Endothelial cell of umbilical vein (primary cell): ENCODE data around the gene CARD8. TPM values are rescaled to one million over a fixed set of nuclear protein-coding genes. Genes with fewer than 3 reads are reported as not detected.

ENCODE experiments used
- BruUV-seq: library from RNA; stranded (reverse); fragments of 400-500 nt; replicated peaks from 2 replicates; lab custom pipeline; 2021; lab: Mats Ljungman, UMichigan
- CTCF ChIA-PET: fragments of 300-600, 350-600 bp; sonication (Branson Sonifier 250); formaldehyde crosslinking; loops from one replicate; lab custom pipeline; 2021; ENCODE audit warnings: antibody characterized with exemption, inconsistent platforms; lab: Charles Lee
- POLR2A ChIA-PET: fragments of 300-600, 350-600 bp; sonication (Branson Sonifier 250); formaldehyde crosslinking; loops from one replicate; lab custom pipeline; 2021; ENCODE audit warnings: antibody characterized with exemption, inconsistent platforms; lab: Charles Lee
- DNase-seq: peaks from one replicate; pipeline ENCODE4 v3.0.0-alpha.2; 2011; ENCODE audit warnings: low read depth, low spot score
- FAIRE-seq: peaks from 2 replicates; lab custom pipeline; 2011; peaks lifted over from hg19 to GRCh38; lab: Jason Lieb, UNC
- H2AFZ ChIP-seq: 2 replicates; pipeline ENCODE4 v1.6.0; 2012; ENCODE audit warnings: low read depth, low read length, control low read depth, inconsistent platforms
- H3K27ac ChIP-seq: 2 replicates; pipeline ENCODE4 v1.5.1; 2011; ENCODE audit warnings: low read depth, mild to moderate bottlenecking, control low read depth, low read length, moderate library complexity; ENCODE audit not compliant: insufficient read depth
- H3K27me3 ChIP-seq, 2 experiments: 2 replicates each; pipeline versions ENCODE4 v1.6.0 to v1.6.1; 2011; ENCODE audit warnings: low read length in 2 of 2, mixed read lengths in 1 of 2; ENCODE audit not compliant: control insufficient read depth in 2 of 2, insufficient read depth in 2 of 2
- H3K36me3 ChIP-seq, 2 experiments: 2 replicates in 1 of 2; 3 replicates in 1 of 2; pipeline ENCODE4 v1.5.1; 2011; ENCODE audit warnings: low read length in 2 of 2, mild to moderate bottlenecking in 1 of 2, moderate library complexity in 1 of 2; ENCODE audit not compliant: control insufficient read depth in 2 of 2, insufficient read depth in 2 of 2; ENCODE audit errors: extremely low read depth in 1 of 2
- H3K4me1 ChIP-seq: 3 replicates; pipeline ENCODE4 v1.5.1; 2011; ENCODE audit warnings: mild to moderate bottlenecking, low read length; ENCODE audit not compliant: control insufficient read depth, insufficient read depth; ENCODE audit errors: extremely low read depth
- H3K4me2 ChIP-seq: 2 replicates; pipeline ENCODE4 v1.6.1; 2011; ENCODE audit warnings: low read length, control low read depth, mixed read lengths; ENCODE audit not compliant: insufficient read depth
- H3K4me3 ChIP-seq, 3 experiments: fragments of 200-600 bp in 1 of 3; sonication (generic), shearing (Covaris generic) in 1 of 3; replicated peaks in 1 of 3; 2 replicates each; pipeline ENCODE4 v1.5.1; 2011 to 2016; ENCODE audit warnings: control low read depth in 3 of 3, low read length in 3 of 3, mild to moderate bottlenecking in 2 of 3, inconsistent platforms in 1 of 3, low read depth in 1 of 3, moderate library complexity in 1 of 3; ENCODE audit not compliant: insufficient read depth in 1 of 3
- H3K79me2 ChIP-seq: 2 replicates; pipeline ENCODE4 v1.6.0; 2012; ENCODE audit warnings: low read length, inconsistent platforms; ENCODE audit not compliant: control insufficient read depth, insufficient read depth
- H3K9ac ChIP-seq: replicated peaks from 2 replicates; pipeline ENCODE3; 2011; ENCODE audit warnings: low read length, control low read depth; ENCODE audit not compliant: insufficient read depth; ENCODE audit errors: extremely low read depth
- H3K9me1 ChIP-seq: replicated peaks from 3 replicates; pipeline ENCODE4 v1.6.0; 2011; ENCODE audit warnings: mild to moderate bottlenecking, low read length; ENCODE audit not compliant: control insufficient read depth, insufficient read depth; ENCODE audit errors: extremely low read depth
- H3K9me3 ChIP-seq: replicated peaks from 2 replicates; pipeline ENCODE4 v1.5.1; 2012; ENCODE audit warnings: low read length, inconsistent platforms; ENCODE audit not compliant: control insufficient read depth, insufficient read depth
- H4K20me1 ChIP-seq: replicated peaks from 2 replicates; pipeline ENCODE3; 2011; ENCODE audit warnings: mild to moderate bottlenecking, low read length; ENCODE audit not compliant: control insufficient read depth, insufficient read depth; ENCODE audit errors: extremely low read depth
- EZH2 ChIP-seq: IDR thresholded peaks from 2 replicates; pipeline ENCODE4 v1.6.1; 2012; ENCODE audit warnings: borderline replicate concordance, low read depth, mild to moderate bottlenecking, moderate library complexity, low read length, inconsistent platforms; ENCODE audit not compliant: severe bottlenecking
- FOS ChIP-seq: IDR thresholded peaks from 2 replicates; pipeline ENCODE4 v1.6.1; 2011; ENCODE audit warnings: mild to moderate bottlenecking, low read length, moderate library complexity, borderline replicate concordance; ENCODE audit not compliant: insufficient read depth
- JUN ChIP-seq: IDR thresholded peaks from 2 replicates; pipeline ENCODE4 v1.6.1; 2011; ENCODE audit warnings: borderline replicate concordance, low read depth; ENCODE audit not compliant: insufficient read length, insufficient read depth
- MYC ChIP-seq: IDR thresholded peaks from one replicate; pipeline ENCODE4 v1.6.1; 2011; ENCODE audit warnings: mild to moderate bottlenecking, low read depth, low read length
- POLR2A ChIP-seq: IDR thresholded peaks from 2 replicates; pipeline ENCODE4 v1.6.1; 2012; ENCODE audit warnings: low read depth, mild to moderate bottlenecking, control low read depth, low read length
- POLR2AphosphoS5 ChIP-seq: IDR thresholded peaks from 2 replicates; pipeline ENCODE4 v1.6.1; 2012; ENCODE audit warnings: low read depth, mild to moderate bottlenecking, control low read depth, low read length, moderate library complexity; ENCODE audit not compliant: insufficient read depth
- dilution Hi-C: fragments of 300-500 bp; cut with MboI; formaldehyde crosslinking; loops from one replicate; pipeline ENCODE4 v1.15.0; 2019; ENCODE audit warnings: low sequenced_read_pairs; ENCODE audit not compliant: extremely low pct_ligation_motif_present
- intact Hi-C: fragments of 100-400 bp; cut with micrococcal nuclease; formaldehyde crosslinking; loops from one replicate; pipeline ENCODE4 v1.10.0; 2022
- polyA plus RNA-seq, 4 experiments: library from polyadenylated mRNA; depleted of rRNA in 3 of 4; stranded (reverse) in 3 of 4; unstranded in 1 of 4; fragments of >200 nt; gene quantifications; 2 replicates each; pipeline versions ENCODE4 v1.2.1 to v1.2.3, GENCODE V29; 2011 to 2012; ENCODE audit warnings: missing spikeins in 1 of 4
- total RNA-seq: library from RNA; stranded (reverse); gene quantifications from 2 replicates; pipeline ENCODE4 v1.2.3, GENCODE V29; 2021
- TF ChIP-seq, protein P1 (sequence below), 2 donors: IDR thresholded peaks; 1 replicate in 1 of 2; 2 replicates in 1 of 2; pipeline ENCODE4 v1.5.1; 2011; ENCODE audit warnings: low read length in 2 of 2, mild to moderate bottlenecking in 2 of 2, moderate library complexity in 2 of 2, control low read depth in 1 of 2, inconsistent platforms in 1 of 2, low read depth in 1 of 2; ENCODE audit not compliant: insufficient read depth in 1 of 2; ENCODE audit errors: extremely low read depth in 1 of 2
- TF ChIP-seq, protein P2 (sequence below): IDR thresholded peaks from 2 replicates; pipeline ENCODE4 v1.6.1; 2011; ENCODE audit not compliant: insufficient read depth, insufficient read length

The CARD8 gene
- total and polyA plus RNA-seq, 2 donors (not counting 3 experiments of a cell fraction or from before 2014, with no cell fraction given) = 64.6 to 123 TPM

DNA sequence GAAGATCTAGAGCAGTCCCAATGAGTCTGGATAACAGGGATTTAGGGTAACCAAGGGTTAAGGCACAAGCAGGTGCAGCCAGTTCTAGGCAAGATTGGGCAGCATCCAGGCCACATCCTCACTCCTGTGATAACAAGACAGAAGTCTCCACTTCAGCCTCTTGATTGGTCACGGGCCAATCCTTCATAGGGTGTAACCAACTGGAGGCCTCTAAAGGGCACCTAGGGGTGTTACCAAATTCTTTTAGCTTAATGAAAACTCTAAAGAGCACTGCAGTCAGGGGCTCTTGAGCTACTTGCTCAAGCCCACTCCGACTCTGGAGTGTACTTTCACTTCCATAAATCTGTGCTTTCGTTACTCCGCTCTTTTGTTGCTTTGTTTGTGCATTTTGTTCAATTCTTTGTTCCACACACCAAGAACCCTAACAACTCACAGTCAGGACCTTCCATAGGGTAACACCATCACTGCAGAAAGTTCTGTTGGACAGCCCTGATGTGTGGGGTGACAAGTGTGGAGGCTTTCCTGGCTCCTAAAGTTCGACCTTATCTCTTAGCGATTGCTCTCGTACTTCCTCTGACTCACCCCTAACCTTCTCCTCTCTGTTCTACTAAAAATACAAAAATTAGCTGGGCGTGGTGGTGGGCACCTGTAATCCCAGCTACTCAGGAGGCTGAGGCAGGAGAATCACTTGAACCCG is 49.2 kb downstream of the CARD8 start:
- dilution Hi-C loops (no loop called here), intact Hi-C loops (no loop called here)
- no peaks in the 10 kb centered on the region for H3K27me3 ChIP-seq
- H3K36me3 ChIP-seq = peaks cover 2 to 3% of the 10 kb centered on the region in 2 experiments
- H3K4me1 ChIP-seq = peaks cover 45% of the 10 kb centered on the region
- no peak overlapping the region for H3K27ac ChIP-seq
- POLR2A ChIA-PET = no interaction called here
- no peak overlapping the region for H3K4me3 ChIP-seq
- H2AFZ ChIP-seq = no peak overlapping the region
- CTCF ChIA-PET = interaction anchor here (1.8 to 6.4 kb wide), 2 partner anchors 8 to 53 kb away, joined by 4 to 43 read pairs; no protein-coding TSS in a partner anchor
- H3K9ac ChIP-seq = no peak overlapping the region
- TF ChIP-seq POLR2AphosphoS5 (peak; percentile 40), FOS (no peak)
- no peak for DNase-seq
- H4K20me1 ChIP-seq = no peaks in the 10 kb centered on the region
- no peak overlapping the region for H3K4me2 ChIP-seq
- H3K79me2 ChIP-seq = peaks cover 4% of the 10 kb centered on the region
- no peak for FAIRE-seq
- H3K9me1 ChIP-seq = no peaks in the 10 kb centered on the region
- no peaks in the 10 kb centered on the region for H3K9me3 ChIP-seq
- BruUV-seq = no TSS peak

DNA sequence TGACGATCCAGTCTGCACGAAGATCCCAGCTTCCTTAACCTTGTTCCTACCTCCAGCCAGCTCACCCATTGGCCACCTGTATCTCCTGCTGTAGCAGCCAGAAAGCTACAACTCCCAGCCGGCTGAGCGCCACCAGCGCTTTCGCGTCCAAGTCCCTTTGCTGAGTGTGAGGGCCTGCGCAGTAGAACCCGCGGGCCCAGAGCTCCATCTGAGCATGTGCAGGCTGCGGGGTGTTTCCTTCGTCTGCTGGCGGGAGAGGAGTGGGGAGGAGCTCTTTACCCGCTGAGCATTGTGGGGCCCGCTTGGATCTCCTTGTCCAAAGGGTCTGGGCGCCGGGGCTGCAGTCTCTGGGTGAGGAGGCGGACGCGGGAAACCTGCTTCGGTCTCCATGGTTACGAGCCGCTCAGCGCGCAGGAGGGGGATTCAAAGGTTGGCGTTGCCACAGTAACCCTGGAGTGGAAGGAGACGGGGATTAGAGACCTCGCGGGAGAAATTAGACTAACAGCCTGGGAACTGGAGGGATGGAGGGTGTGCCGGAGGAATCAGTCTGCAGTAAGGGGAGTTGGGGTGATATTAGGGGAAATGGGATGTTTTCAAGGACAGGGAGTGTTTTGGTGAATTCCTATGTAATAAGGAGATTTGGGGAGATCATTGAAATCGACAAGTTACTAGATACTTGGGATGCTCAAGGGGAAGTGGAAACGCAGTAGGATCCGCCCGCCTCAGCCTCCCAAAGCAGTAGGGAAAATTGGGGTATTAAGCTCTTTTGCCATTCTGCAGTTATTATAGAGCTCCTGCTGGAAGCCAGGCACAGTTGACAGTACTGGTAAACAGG is 51.7 kb downstream of the CARD8 start:
- H3K4me1 ChIP-seq = peaks cover 21% of the 10 kb centered on the region
- no peaks in the 10 kb centered on the region for H4K20me1 ChIP-seq
- H3K4me3 ChIP-seq = peak overlapping the region; percentile 35 to 90 (median 52)
- no peaks in the 10 kb centered on the region for H3K9me1 ChIP-seq
- no peaks in the 10 kb centered on the region for H3K9me3 ChIP-seq
- H3K36me3 ChIP-seq = no peaks in the 10 kb centered on the region
- peak overlapping the region; percentile 93 for H3K4me2 ChIP-seq
- TF ChIP-seq, protein P1, sequence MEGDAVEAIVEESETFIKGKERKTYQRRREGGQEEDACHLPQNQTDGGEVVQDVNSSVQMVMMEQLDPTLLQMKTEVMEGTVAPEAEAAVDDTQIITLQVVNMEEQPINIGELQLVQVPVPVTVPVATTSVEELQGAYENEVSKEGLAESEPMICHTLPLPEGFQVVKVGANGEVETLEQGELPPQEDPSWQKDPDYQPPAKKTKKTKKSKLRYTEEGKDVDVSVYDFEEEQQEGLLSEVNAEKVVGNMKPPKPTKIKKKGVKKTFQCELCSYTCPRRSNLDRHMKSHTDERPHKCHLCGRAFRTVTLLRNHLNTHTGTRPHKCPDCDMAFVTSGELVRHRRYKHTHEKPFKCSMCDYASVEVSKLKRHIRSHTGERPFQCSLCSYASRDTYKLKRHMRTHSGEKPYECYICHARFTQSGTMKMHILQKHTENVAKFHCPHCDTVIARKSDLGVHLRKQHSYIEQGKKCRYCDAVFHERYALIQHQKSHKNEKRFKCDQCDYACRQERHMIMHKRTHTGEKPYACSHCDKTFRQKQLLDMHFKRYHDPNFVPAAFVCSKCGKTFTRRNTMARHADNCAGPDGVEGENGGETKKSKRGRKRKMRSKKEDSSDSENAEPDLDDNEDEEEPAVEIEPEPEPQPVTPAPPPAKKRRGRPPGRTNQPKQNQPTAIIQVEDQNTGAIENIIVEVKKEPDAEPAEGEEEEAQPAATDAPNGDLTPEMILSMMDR (IDR thresholded peaks at IDR 0.05; ENCODE audit: extremely low read depth in 1 of 2, insufficient read depth in 1 of 2, low read depth in 1 of 2, low read length in 2 of 2) = no peak
- TF ChIP-seq EZH2 (no peak), MYC (no peak), POLR2AphosphoS5 (no peak), POLR2A (peak; percentile 38), JUN (no peak), FOS (no peak)
- TF ChIP-seq, protein P2, sequence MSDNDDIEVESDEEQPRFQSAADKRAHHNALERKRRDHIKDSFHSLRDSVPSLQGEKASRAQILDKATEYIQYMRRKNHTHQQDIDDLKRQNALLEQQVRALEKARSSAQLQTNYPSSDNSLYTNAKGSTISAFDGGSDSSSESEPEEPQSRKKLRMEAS = peak; percentile 38
- BruUV-seq = no TSS peak
- ChIA-PET CTCF (interaction anchor here (0.6 to 6.4 kb wide), 22 partner anchors 9 to 240 kb away, joined by 3 to 43 read pairs (median 4); partner anchors contain the start of gene ZSWIM9), POLR2A (interaction anchor here (0.7 to 2.3 kb wide), 7 partner anchors 12 to 93 kb away, joined by 3 to 9 read pairs (median 5); partner anchors contain the start of genes CARD8 and PLA2G4C)
- H3K79me2 ChIP-seq = no peaks in the 10 kb centered on the region
- peak overlapping the region; percentile 64 for H3K27ac ChIP-seq
- intact Hi-C loops = loop anchor here (1.0 to 2.0 kb wide), 4 partner anchors 15 to 51 kb away; partner anchors contain the start of genes LIG1 and ZSWIM9
- dilution Hi-C loops = no loop called here
- peak; percentile 92 for FAIRE-seq
- H2AFZ ChIP-seq = peak overlapping the region; percentile 89
- peak; percentile 98 for DNase-seq
- peak overlapping the region; percentile 87 for H3K9ac ChIP-seq
- no peaks in the 10 kb centered on the region for H3K27me3 ChIP-seq
